Hepatocyte (in vitro differentiated cells): Measurements from ENCODE around the gene EEIG1. TPM values are rescaled to one million over a fixed set of nuclear protein-coding genes. Genes with fewer than 3 reads are reported as not detected.

Experiments
- DNase-seq: peaks from one replicate; pipeline ENCODE4 v3.0.0-alpha.2; 2016; ENCODE audit warnings: low spot score
- H2AFZ ChIP-seq: fragments of 200-600 bp; sonication (generic); 2 replicates; pipeline ENCODE4 v1.6.0; 2016; ENCODE audit warnings: antibody characterized with exemption, mild to moderate bottlenecking
- H3K27ac ChIP-seq: fragments of 200-600 bp; sonication (generic); 2 replicates; pipeline ENCODE4 v1.5.1; 2016; ENCODE audit warnings: mild to moderate bottlenecking
- H3K27me3 ChIP-seq: fragments of 200-600 bp; sonication (generic); 2 replicates; pipeline ENCODE4 v1.6.1; 2016
- H3K36me3 ChIP-seq: fragments of 200-600 bp; sonication (generic); replicated peaks from 2 replicates; pipeline ENCODE4 v1.5.1; 2016; ENCODE audit warnings: low read depth; ENCODE audit not compliant: insufficient read depth
- H3K4me1 ChIP-seq: fragments of 200-600 bp; sonication (generic); 2 replicates; pipeline ENCODE4 v1.5.1; 2016; ENCODE audit warnings: mild to moderate bottlenecking, moderate library complexity; ENCODE audit not compliant: insufficient read depth
- H3K4me2 ChIP-seq: fragments of 200-600 bp; sonication (generic); 2 replicates; pipeline ENCODE4 v1.6.0; 2016
- H3K4me3 ChIP-seq: fragments of 200-600 bp; sonication (generic); 2 replicates; pipeline ENCODE4 v1.5.1; 2016; ENCODE audit warnings: mild to moderate bottlenecking
- H3K79me2 ChIP-seq: fragments of 200-600 bp; sonication (generic); 2 replicates; pipeline ENCODE4 v1.6.0; 2017; ENCODE audit warnings: mild to moderate bottlenecking
- H3K9me2 ChIP-seq: fragments of 200-600 bp; sonication (generic); replicated peaks from 2 replicates; pipeline ENCODE4 v1.6.0; 2017; ENCODE audit warnings: mild to moderate bottlenecking; ENCODE audit not compliant: insufficient read depth
- H3K9me3 ChIP-seq: fragments of 200-600 bp; sonication (generic); 2 replicates; pipeline ENCODE4 v1.5.1; 2016; ENCODE audit warnings: low read depth, mild to moderate bottlenecking
- H4K20me1 ChIP-seq: fragments of 200-600 bp; sonication (generic); 2 replicates; pipeline ENCODE4 v1.6.0; 2016; ENCODE audit warnings: mild to moderate bottlenecking; ENCODE audit not compliant: insufficient read depth, poor library complexity, severe bottlenecking
- EZH2 ChIP-seq: fragments of 200-600 bp; sonication (generic); IDR thresholded peaks from 2 replicates; pipeline ENCODE4 v1.6.1; 2016; ENCODE audit warnings: antibody characterized with exemption, mild to moderate bottlenecking, borderline replicate concordance
- EZH2phosphoT487 ChIP-seq: fragments of 200-600 bp; sonication (generic); IDR thresholded peaks from one replicate; pipeline ENCODE4 v1.6.1; 2018; ENCODE audit warnings: antibody characterized with exemption, mild to moderate bottlenecking, low read depth, moderate library complexity; ENCODE audit not compliant: unreplicated experiment, severe bottlenecking
- WGBS: methylation state at CpG from one replicate; pipeline ENCODE4 v1.1.6; 2016; ENCODE audit warnings: low lambda C conversion rate; ENCODE audit errors: missing lambda C conversion rate; 5-methylcytosine and 5-hydroxymethylcytosine counted together
- polyA plus RNA-seq: library from polyadenylated mRNA; unstranded; fragments of >200 nt; fragmentation: Nextera tagmentation; extraction: Ambion mirVana; gene quantifications from 2 replicates; pipeline ENCODE4 v1.2.1, GENCODE V29; 2016
- total RNA-seq: library from RNA; depleted of rRNA; stranded (reverse); fragments of >200 nt; gene quantifications from 2 replicates; pipeline ENCODE4 v1.2.3, GENCODE V29; 2014
- TF ChIP-seq, protein P1 (sequence below): fragments of 200-600 bp; sonication (generic); IDR thresholded peaks from 2 replicates; pipeline ENCODE4 v1.5.1; 2016; ENCODE audit warnings: antibody characterized with exemption, mild to moderate bottlenecking; ENCODE audit not compliant: poor library complexity

EEIG1 gene
- total and polyA plus RNA-seq, 2 experiments from 2014 or later = 38.1 to 43.6 TPM

GRCh38 chr9:128011071-128011817 lies 30.5 kb upstream of the EEIG1 start:
- no peaks in the 10 kb centered on the region for H4K20me1 ChIP-seq
- WGBS = 69% methylated on average over 12 of the region's 12 CpGs
- no peak overlapping the region for H3K27ac ChIP-seq
- H3K4me1 ChIP-seq = no peaks in the 10 kb centered on the region
- H3K9me3 ChIP-seq = no peaks in the 10 kb centered on the region
- TF ChIP-seq EZH2phosphoT487 (no peak), EZH2 (no peak)
- TF ChIP-seq, protein P1, sequence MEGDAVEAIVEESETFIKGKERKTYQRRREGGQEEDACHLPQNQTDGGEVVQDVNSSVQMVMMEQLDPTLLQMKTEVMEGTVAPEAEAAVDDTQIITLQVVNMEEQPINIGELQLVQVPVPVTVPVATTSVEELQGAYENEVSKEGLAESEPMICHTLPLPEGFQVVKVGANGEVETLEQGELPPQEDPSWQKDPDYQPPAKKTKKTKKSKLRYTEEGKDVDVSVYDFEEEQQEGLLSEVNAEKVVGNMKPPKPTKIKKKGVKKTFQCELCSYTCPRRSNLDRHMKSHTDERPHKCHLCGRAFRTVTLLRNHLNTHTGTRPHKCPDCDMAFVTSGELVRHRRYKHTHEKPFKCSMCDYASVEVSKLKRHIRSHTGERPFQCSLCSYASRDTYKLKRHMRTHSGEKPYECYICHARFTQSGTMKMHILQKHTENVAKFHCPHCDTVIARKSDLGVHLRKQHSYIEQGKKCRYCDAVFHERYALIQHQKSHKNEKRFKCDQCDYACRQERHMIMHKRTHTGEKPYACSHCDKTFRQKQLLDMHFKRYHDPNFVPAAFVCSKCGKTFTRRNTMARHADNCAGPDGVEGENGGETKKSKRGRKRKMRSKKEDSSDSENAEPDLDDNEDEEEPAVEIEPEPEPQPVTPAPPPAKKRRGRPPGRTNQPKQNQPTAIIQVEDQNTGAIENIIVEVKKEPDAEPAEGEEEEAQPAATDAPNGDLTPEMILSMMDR = no peak
- H3K79me2 ChIP-seq = no peaks in the 10 kb centered on the region
- H3K36me3 ChIP-seq = no peaks in the 10 kb centered on the region
- no peak for DNase-seq
- no peaks in the 10 kb centered on the region for H3K9me2 ChIP-seq
- no peak overlapping the region for H2AFZ ChIP-seq
- no peaks in the 10 kb centered on the region for H3K27me3 ChIP-seq
- H3K4me2 ChIP-seq = no peak overlapping the region
- H3K4me3 ChIP-seq = no peak overlapping the region

DNA sequence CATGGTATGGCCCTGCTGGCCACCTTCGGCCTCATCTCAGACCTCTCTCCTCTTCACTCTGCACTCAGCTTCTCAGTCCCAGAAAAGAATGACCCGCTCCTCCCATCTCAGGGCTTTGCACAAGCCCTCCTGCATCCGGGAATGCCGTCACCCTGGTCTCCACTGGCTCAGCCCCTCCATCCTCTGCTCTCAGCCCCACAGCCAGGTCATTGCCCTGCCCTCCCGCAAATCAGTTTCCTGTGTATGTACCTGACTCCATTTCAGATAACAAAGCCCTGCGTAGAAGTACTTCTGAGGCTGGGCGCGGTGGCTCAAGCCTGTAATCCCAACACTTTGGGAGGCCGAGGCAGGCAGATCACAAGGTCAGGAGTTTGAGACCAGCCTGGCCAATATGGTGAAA lies 28.9 kb upstream of the EEIG1 start:
- H3K9me3 ChIP-seq = no peaks in the 10 kb centered on the region
- 96% methylated on average over 9 of the region's 9 CpGs for WGBS
- H3K79me2 ChIP-seq = no peaks in the 10 kb centered on the region
- H3K4me1 ChIP-seq = no peaks in the 10 kb centered on the region
- no peak for DNase-seq
- no peaks in the 10 kb centered on the region for H3K9me2 ChIP-seq
- no peaks in the 10 kb centered on the region for H3K27me3 ChIP-seq
- TF ChIP-seq EZH2phosphoT487 = no peak
- no peak for TF ChIP-seq EZH2
- TF ChIP-seq, protein P1 = no peak
- no peak overlapping the region for H3K4me3 ChIP-seq
- H3K36me3 ChIP-seq = no peaks in the 10 kb centered on the region
- no peak overlapping the region for H3K4me2 ChIP-seq
- H2AFZ ChIP-seq = no peak overlapping the region
- no peak overlapping the region for H3K27ac ChIP-seq
- H4K20me1 ChIP-seq = no peaks in the 10 kb centered on the region

GRCh38 chr9:128008171-128008570 lies 27.4 kb upstream of the EEIG1 start:
- Histone ChIP-seq H3K27ac (no peak overlapping the region), H4K20me1 (no peaks in the 10 kb centered on the region), H2AFZ (no peak overlapping the region), H3K27me3 (no peaks in the 10 kb centered on the region), H3K9me2 (no peaks in the 10 kb centered on the region), H3K79me2 (no peaks in the 10 kb centered on the region), H3K4me1 (no peaks in the 10 kb centered on the region), H3K9me3 (no peaks in the 10 kb centered on the region), H3K4me2 (no peak overlapping the region), H3K36me3 (no peaks in the 10 kb centered on the region), H3K4me3 (no peak overlapping the region)
- WGBS = 92% methylated on average over 5 of the region's 5 CpGs
- DNase-seq = no peak
- TF ChIP-seq EZH2 = no peak
- TF ChIP-seq EZH2phosphoT487 = no peak
- TF ChIP-seq, protein P1 = no peak
